Central memory CD4-positive, alpha-beta T cell (primary cell): ENCODE data around the gene ERVMER34-1.
A peak's percentile ranks its signal among the peaks of the same experiment; 100 is the strongest.

Experiments used
- DNase-seq: peaks from one replicate; pipeline ENCODE4 v3.0.0; 2022

The ERVMER34-1 gene

DNA sequence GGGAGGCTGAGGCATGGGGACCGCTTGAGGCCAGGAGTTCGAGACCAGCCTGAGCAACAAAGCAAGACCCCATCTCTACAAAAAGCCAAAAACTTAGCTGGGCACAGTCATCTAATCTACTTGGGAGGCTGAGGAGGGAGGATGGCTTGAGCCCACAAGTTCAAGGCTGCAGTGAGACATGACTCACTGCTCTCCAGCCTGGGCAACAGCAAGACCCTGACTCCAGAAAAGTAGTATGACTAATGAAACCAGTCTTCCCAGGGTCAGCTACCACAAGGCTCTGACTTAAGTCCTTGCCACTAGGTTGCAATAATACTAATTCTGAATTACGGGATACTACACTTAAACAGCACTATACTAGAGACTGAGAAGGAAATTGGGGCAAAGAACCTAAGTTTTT is 33.1 kb downstream of the ERVMER34-1 start:
- no peak for DNase-seq

DNA sequence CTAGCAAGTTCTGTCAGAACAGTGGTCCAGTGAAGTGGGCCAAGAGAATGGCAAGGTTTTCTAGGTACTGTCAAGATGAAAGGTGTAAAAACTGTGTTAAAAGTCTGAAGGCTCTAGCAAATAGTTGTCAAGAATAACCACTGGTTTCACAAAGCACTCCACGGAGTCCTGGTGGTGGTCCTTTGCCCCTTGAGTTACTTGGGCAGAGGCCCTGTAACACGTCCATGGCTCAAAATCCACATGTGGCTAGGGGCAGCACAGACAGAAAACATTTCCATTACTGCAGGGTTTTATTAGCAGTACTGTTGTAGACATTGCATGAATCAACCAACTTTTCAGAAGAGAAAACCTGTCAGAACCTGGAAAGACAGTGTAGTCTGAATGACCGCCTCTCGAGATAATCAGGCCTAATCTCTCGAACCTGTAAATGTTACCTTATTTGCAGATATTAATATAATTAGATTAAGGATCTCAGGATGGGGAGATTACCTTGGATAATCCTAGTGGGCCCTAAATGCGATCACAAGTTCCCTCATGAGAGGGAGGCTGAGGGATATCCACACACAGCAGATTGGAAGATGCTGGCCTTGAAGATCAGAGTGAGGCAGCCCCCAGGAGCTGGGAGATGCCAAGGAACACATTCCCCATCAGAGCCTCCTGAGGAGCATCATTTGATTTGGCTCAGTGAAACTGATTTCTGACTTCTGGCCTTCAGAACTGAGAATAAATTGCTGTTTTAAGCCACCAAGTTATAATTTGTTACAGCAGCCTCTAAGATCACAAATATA is 34.7 kb downstream of the ERVMER34-1 start:
- DNase-seq = no peak

DNA sequence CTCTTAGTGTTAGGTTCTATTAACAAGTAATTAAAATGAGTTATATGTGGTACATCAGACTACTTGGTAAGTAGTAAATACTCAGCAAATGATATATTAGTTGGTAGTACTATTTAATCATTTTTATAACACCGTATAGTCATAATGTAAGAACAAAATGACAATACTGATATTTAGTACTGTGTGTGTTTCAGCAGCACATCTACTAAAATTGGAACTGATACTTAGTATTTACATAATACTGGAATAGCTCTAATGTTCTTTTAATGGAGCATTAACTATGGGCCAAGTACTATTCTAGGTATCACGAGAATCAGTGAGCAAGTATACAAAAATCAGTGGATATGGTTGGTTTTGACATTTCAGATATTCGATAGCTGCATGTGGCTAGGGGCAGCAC is 35.3 kb downstream of the ERVMER34-1 start:
- no peak for DNase-seq

DNA sequence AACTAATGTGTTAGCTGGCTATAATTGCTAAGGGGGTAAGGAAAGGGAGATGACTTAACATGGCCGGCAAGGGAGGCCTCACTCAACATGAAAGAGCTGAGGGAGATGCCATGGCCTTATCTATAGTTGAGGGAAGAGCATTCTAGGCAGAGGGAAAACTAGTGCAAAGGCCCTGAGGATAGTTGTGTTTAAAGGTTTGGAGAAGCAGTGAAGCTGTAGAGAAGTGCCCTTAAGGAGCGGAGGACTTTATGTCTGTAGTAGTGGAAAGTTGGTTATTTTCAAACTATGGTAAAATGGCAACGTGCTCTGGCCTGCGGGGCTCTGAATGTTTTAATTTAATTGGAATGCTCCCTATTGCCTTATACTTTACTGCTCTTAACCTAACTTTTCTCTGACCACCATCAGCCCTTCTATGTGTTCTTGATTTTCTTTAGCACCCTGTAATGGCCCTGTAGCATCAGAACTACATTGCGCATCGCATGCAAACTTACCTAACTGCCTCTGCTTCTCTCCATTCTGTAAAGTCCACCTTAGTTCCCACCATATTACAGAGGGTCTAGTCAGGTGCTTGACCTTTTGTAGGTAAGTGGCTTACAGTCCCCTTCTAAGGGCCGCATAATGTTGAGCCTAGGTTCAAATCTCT is 35.8 kb downstream of the ERVMER34-1 start:
- DNase-seq = no peak

DNA sequence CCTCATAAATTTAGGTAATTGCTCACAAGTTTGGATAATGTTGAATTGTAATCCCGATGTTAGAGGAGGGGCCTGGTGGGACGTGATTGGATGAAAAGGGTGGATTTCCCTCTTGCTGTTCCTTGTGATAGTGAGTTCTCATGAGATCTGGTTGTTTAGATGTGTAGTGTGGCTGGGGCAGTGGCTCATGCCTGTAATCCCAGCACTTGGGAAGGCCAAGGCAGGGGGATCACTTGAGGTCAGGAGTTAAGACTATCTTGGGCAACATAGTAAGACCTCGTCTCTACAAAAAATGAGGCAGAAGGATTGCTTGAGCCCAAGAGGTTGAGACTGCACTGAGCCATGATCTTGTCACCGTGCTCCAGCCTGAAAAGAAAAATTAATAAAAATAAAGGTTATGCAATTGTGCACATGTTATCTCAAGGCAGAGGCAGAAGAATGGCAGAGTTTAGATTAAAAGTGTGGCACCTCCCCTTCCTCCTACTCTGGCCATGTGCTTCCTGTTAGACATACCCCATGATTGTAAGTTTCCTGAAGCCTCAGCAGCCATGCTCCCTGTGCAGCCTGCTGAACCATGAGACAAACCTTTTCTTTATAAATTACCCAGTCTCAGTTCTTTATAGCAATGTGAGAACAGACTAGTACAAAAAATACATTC is 36.5 kb downstream of the ERVMER34-1 start:
- no peak for DNase-seq

DNA sequence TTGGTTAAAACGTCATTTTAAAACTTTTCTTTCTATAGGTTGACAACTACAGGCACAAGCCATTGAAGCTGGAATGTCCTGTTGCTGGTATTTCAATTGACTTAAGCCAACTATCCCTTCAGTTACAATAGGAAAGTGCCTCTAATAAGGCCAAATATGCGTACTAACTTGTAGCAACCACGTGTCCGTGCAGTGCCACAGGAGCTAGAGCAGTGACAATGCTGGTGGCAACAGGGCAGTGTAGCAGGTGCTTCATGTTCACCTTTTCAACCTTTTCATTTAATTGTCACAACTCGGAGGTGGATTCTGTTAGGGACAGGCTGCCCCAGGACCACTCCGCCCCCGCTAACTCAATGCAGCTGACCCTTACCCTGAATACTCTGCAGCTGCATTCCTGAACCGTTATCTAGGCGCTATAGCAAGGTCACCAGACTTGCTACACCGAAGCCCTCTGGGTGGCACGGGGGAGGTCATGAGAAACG is 37.7 kb downstream of the ERVMER34-1 start:
- DNase-seq = no peak

DNA sequence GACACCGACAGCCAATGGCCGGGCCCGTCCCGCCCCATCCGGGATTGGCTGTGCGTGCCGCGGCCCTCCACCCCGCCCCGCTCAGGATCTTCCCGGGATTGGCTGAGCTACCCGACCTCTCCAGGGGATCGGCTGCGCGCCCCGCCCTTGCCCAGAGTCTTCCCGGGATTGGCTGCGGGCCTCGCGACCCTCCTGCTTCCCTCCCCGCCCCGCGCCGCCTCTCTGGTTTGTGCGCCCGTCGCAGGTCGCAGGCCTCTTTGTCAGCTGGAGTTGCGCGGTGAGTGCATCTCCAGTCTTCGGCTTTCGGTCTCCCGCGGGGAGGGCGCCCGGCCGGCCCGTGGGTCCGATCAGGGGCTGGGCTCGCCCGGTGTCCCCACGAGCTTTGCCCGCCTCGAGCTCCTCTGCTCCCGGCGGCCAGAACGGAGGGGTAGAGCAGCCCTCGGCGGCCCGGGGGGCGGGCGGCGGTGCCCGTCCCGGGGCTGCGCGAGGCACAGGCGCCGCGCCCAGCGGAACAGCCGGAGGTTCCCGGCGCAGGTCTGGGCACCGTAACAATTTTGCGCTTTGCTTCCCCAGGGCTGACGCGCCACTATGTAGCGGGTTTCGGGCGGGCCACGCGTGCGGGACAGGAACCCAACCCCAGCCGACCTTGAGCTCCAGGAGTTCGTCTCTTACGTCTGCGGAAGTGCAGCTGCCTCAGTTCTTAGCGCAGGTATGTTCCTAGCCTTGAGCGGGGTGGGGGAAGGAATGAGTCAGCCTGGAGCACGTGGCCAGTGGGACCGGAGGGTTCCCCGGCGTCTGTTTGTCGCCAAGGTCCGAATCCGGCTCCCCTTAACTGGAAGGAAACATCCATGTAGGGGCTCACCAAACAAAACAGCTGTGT is 38.7 kb downstream of the ERVMER34-1 start:
- DNase-seq = peak; percentile 97

DNA sequence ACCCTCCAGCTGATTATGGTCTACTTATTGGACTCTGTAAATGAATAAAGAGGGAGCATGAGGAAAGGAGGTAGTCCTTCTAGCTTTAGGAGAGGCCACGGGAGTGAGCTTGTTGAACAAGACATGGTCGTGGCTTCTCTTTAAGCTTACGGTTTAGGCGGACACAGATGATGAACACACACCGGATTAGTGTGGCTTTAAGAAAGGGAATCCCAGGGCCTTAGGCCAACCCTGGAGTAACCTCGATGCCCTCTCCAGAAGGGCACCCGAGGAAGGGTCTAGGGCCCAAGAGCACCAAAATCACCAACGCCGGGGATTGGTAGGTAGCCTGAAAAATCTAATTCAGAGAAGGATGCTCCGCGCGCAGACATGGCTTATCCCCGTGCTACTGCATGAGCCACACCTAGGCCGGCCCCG is 39.4 kb downstream of the ERVMER34-1 start:
- DNase-seq = no peak

DNA sequence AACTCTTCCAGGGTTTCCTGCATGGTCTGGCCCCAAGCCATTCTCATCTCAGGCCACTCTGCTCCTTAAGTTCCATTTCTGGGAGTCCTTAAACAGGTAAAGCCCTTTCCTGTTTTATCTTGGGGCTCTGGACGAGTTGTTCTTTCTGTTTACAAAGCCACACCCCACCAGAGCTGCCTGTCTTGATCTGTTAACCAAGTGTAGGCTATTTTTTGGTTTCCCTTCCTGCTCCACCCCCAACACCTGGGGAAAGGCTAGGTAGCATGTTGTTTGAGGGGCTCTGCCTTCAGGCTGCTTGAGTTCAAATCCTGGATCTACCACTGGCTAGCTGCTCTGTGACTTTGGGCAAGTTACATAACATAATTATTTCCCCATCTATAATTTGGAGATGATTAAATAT is 40.0 kb downstream of the ERVMER34-1 start:
- no peak for DNase-seq

DNA sequence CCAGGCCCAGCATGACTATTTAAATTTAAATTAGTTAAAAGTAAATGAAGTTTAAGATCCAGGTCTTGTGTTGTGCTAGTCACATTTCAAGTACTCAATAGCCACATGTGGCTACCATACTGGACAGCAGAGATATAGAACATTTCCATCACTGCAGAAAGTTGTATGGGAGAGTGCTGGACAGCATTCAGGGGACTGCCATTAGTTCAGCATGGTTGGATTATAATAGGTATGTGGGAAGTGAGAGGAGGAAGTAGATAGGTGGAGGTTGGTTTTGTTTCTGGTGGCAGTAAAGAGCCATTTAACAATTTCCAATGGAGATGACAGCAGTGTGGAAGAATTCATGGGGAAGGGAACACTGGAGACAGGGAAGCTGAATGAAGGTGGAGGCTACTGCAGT is 42.1 kb downstream of the ERVMER34-1 start:
- no peak for DNase-seq

DNA sequence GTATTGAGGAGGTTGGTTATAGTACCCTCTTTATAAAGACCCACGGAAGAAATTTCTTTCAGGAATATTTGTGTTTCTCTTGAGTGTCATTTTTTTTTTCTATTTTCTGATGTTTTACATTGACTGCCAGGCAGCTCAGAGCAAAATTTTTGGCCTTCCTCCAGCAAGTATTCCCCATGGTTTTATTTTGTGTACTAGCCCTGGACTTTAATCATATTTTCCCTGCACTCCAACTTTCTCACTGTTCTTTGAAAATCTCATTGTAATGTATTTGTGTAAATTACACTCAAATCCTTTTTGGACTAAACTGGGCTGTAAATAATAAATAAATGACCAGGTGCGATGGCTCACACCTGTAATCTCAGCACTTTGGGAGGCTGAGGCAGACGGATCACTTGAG is 46.6 kb downstream of the ERVMER34-1 start:
- DNase-seq = no peak

DNA sequence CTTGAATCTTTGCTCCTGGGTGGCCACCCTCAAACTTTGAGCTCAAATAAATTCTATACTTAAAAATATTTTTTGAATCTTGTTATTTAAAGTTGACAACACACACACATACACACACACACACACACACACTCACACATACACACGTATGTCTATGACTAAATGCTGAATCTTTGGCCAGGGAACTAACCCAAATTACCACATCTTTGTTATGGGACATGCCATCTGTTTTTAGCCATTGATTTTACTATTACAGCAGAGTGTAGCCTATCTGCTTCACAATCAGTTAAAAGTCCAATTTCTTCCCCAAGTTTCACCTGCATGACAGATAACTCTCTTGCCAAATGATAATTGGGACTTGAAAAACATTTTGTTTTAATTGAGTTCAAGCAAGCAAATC is 47.1 kb downstream of the ERVMER34-1 start:
- no peak for DNase-seq

DNA sequence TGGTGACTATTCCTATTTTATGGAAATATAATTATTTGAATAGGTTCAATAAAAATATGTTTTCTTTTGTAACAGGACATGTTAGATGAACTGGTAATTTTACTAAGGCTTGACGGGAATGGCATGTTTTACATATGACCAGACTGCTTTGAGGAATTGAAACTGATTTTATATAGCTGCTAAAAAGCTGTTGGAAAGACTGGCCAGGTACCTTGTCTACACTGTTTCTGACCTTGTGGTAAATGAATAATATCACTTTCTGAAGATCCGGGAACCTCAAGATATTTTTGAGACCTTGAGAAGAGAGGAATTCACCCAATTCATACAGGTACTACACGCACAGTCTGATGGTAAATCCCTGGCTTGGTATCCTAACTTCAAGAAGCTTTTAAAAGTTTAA is 50.0 kb downstream of the ERVMER34-1 start:
- DNase-seq = no peak

DNA sequence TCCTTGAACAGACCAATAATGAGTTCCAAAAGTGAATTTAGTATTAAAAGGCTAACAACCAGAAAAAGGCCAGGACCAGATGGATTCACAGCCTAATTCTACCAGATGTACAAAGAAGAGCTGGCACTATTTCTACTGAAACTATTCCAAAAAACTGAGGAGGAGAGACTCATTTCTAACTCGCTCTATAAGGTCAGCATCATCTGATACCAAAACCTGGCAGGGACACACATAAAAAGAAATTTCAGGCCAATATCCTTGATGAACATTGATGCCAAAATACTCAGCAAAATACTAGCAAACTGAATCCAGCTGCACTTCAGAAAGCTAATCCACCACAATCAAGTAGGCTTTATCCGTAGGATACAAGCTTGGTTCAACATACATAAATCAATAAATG is 56.3 kb downstream of the ERVMER34-1 start:
- DNase-seq = no peak

DNA sequence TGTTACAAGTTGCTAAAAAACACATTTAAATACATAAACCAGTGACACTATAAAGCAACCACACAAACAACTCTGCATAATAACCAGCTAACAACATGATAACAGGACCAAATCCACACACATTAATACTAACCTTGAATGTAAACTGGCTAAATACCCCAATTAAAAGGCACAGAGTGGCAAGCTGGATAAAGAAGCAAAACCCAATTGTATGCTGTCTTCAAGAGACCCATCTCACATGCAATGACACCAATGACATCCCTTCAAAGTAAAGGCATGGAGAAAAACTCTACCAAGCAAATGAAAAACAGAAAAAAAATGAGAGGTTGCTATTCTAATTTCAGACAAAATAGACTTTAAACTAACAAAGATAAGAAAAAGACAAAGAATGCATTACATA is 57.7 kb downstream of the ERVMER34-1 start:
- no peak for DNase-seq
